Naive thymus-derived CD4-positive, alpha-beta T cell (primary cell): ENCODE data around the gene ZNF266. TPM values are rescaled to one million over a fixed set of nuclear protein-coding genes. Genes with fewer than 3 reads are reported as not detected.

ENCODE experiments used
- ATAC-seq: fragments of 150-1000 bp; cut with Tn5 transposase; 2 replicates; pipeline ENCODE4 v1.10.0; 2021; ENCODE audit warnings: mild to moderate bottlenecking, moderate library complexity
- CTCF ChIA-PET: fragments of 350-600 bp; sonication (Branson Sonifier 250); formaldehyde crosslinking; loops from one replicate; lab custom pipeline; 2021; ENCODE audit warnings: antibody characterized with exemption; lab: Charles Lee
- POLR2A ChIA-PET: fragments of 350-600 bp; sonication (Branson Sonifier 250); formaldehyde crosslinking; loops from one replicate; lab custom pipeline; 2021; ENCODE audit warnings: antibody characterized with exemption, inconsistent platforms; lab: Charles Lee
- DNase-seq, 9 donors: peaks; one replicate each; pipeline versions ENCODE4 v3.0.0 to v3.0.0-alpha.2; 2020 to 2022; ENCODE audit warnings: mixed read lengths in 1 of 9
- H3K27ac ChIP-seq: one replicate; pipeline ENCODE4 v1.7.0; 2013; ENCODE audit warnings: mild to moderate bottlenecking, low read depth, low read length, moderate library complexity
- H3K27me3 ChIP-seq, 2 donors: one replicate each; pipeline ENCODE4 v1.7.0; 2013; ENCODE audit warnings: low read length in 2 of 2, mild to moderate bottlenecking in 2 of 2, moderate library complexity in 2 of 2; ENCODE audit not compliant: control insufficient read depth in 2 of 2, insufficient read depth in 2 of 2
- H3K36me3 ChIP-seq, 3 experiments: 1 replicate in 2 of 3; 2 replicates in 1 of 3; pipeline ENCODE4 v1.7.0; 2013; ENCODE audit warnings: low read length in 3 of 3, mild to moderate bottlenecking in 3 of 3, moderate library complexity in 1 of 3; ENCODE audit not compliant: insufficient read depth in 3 of 3, control insufficient read depth in 2 of 3
- H3K4me1 ChIP-seq, 2 donors: one replicate each; pipeline ENCODE4 v1.7.0; 2013; ENCODE audit warnings: low read length in 2 of 2, mild to moderate bottlenecking in 2 of 2, moderate library complexity in 1 of 2; ENCODE audit not compliant: control insufficient read depth in 2 of 2, insufficient read depth in 2 of 2
- H3K4me3 ChIP-seq: 2 replicates; pipeline ENCODE4 v1.7.0; 2013; ENCODE audit warnings: mild to moderate bottlenecking, low read length
- H3K9me3 ChIP-seq, 3 experiments: 1 replicate in 2 of 3; 2 replicates in 1 of 3; pipeline ENCODE4 v1.7.0; 2013; ENCODE audit warnings: low read length in 3 of 3; ENCODE audit not compliant: control insufficient read depth in 2 of 3
- H3K27ac Mint-ChIP-seq, 9 donors: one replicate each; pipeline ENCODE4 v1.8.0; 2020 to 2022; ENCODE audit warnings: mixed read lengths in 9 of 9, mild to moderate bottlenecking in 8 of 9, moderate library complexity in 5 of 9, inconsistent platforms in 2 of 9
- H3K27me3 Mint-ChIP-seq, 5 donors: one replicate each; pipeline ENCODE4 v1.8.0; 2021 to 2022; ENCODE audit warnings: mixed read lengths in 5 of 5, mild to moderate bottlenecking in 1 of 5
- H3K36me3 Mint-ChIP-seq, 5 donors: one replicate each; pipeline ENCODE4 v1.8.0; 2020 to 2022; ENCODE audit warnings: mixed read lengths in 5 of 5, mild to moderate bottlenecking in 3 of 5, inconsistent platforms in 1 of 5
- H3K4me1 Mint-ChIP-seq, 7 donors: one replicate each; pipeline ENCODE4 v1.8.0; 2020 to 2022; ENCODE audit warnings: mixed read lengths in 7 of 7, mild to moderate bottlenecking in 3 of 7, inconsistent platforms in 1 of 7
- H3K4me3 Mint-ChIP-seq, 10 donors: one replicate each; pipeline ENCODE4 v1.8.0; 2020 to 2022; ENCODE audit warnings: mild to moderate bottlenecking in 10 of 10, mixed read lengths in 10 of 10, moderate library complexity in 6 of 10, inconsistent platforms in 2 of 10
- H3K9me3 Mint-ChIP-seq, 11 donors: one replicate each; pipeline ENCODE4 v1.8.0; 2020 to 2022; ENCODE audit warnings: mixed read lengths in 11 of 11, mild to moderate bottlenecking in 4 of 11, inconsistent platforms in 1 of 11, moderate library complexity in 1 of 11
- intact Hi-C, 2 donors: fragments of 100-400 bp; cut with micrococcal nuclease; formaldehyde crosslinking; loops; one replicate each; pipeline ENCODE4 v1.15.1; 2023
- polyA plus RNA-seq, 2 donors: library from polyadenylated mRNA; unstranded; fragments of 300-500 nt; fragmentation: Illumina TruSeq; gene quantifications; one replicate each; pipeline ENCODE4 v1.2.3, GENCODE V29; 2021
- total RNA-seq, 6 experiments: library from RNA in 5 of 6; stranded (reverse) in 5 of 6; gene quantifications; 1 replicate in 5 of 6; 2 replicates in 1 of 6; pipeline ENCODE4 v1.2.3 and lab custom pipeline; 2021 to 2026

Gene ZNF266
- total and polyA plus RNA-seq, 7 experiments from 2014 or later, result 23.1 to 73.9 (median 44.0) TPM

GRCh38 chr19:9413240-9413954 lies 22.0 kb downstream of the ZNF266 start:
- Histone ChIP-seq H3K9me3 (peaks cover 41 to 96% (median 63%) of the 10 kb centered on the region in 3 experiments), H3K27me3 (no peaks in the 10 kb centered on the region), H3K27ac (no peak overlapping the region), H3K4me1 (no peaks in the 10 kb centered on the region), H3K4me3 (peak overlapping the region; percentile 18), H3K36me3 (peaks cover 39 to 61% (median 49%) of the 10 kb centered on the region in 3 experiments)
- no peak for ATAC-seq
- Mint-ChIP-seq H3K4me3 (no peak overlapping the region), H3K4me1 (no peaks in the 10 kb centered on the region), H3K27ac (no peak overlapping the region), H3K36me3 (peaks cover 31 to 80% (median 61%) of the 10 kb centered on the region in 5 donors), H3K27me3 (no peaks in the 10 kb centered on the region), H3K9me3 (peaks cover 8 to 99% (median 77%) of the 10 kb centered on the region in 11 donors)
- DNase-seq, result no peak
- ChIA-PET CTCF (no interaction called here), POLR2A (no interaction called here)
- intact Hi-C loops, result no loop called here

GRCh38 chr19:9407827-9408226 lies 27.5 kb downstream of the ZNF266 start:
- Histone ChIP-seq H3K36me3 (peaks cover 0 to 16% (median 5%) of the 10 kb centered on the region in 3 experiments), H3K4me1 (peaks cover 0 to 6% of the 10 kb centered on the region in 2 donors), H3K27ac (no peak overlapping the region), H3K4me3 (peak overlapping the region; percentile 54), H3K9me3 (peaks cover 20 to 87% (median 41%) of the 10 kb centered on the region in 3 experiments), H3K27me3 (no peaks in the 10 kb centered on the region)
- Mint-ChIP-seq H3K27me3 (peaks cover 0 to 8% (median 4%) of the 10 kb centered on the region in 5 donors), H3K9me3 (peaks cover 9 to 100% (median 72%) of the 10 kb centered on the region in 11 donors), H3K4me1 (peaks cover 7 to 29% (median 14%) of the 10 kb centered on the region in 7 donors), H3K4me3 (peak overlapping the region; percentile 26 to 90 (median 72)), H3K36me3 (peaks cover 29 to 58% (median 41%) of the 10 kb centered on the region in 5 donors), H3K27ac (peak overlapping the region in 3 of 9 donors; percentile 32 to 65 (median 50))
- CTCF ChIA-PET, result no interaction called here
- intact Hi-C loops, result no loop called here
- DNase-seq, result no peak
- no peak for ATAC-seq
- POLR2A ChIA-PET, result no interaction called here

DNA sequence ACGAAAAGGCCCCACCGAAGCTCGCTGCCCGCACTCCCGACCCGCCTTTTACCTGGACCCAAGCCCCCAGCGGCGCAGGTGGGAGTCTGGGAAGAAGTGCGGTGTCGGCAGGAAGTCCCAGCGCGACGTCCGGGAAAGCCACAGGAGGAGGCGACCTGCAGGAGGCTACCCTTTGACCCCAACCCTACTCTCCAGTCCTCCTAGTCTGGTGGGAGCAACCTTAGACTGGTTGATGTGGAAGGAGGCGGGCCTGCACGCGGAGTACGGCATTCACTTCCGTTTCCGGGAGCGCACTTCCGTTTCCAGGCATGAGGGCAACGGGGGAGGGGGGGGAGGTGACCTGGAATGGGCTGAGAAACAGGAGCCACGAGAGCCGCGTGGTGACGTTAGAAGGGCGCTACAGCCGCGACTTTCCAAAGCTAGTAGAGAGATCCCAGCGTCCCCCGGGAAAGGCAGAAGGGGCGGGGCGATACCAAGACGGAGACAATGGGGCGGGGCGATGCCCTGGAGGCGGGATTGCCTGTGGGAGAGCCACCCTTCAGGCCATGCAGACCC lies 28.5 kb downstream of the ZNF266 start:
- Histone ChIP-seq H3K27ac (no peak overlapping the region), H3K4me3 (peak overlapping the region; percentile 54), H3K4me1 (peaks cover 0 to 6% of the 10 kb centered on the region in 2 donors), H3K36me3 (peaks cover 0 to 11% (median 0%) of the 10 kb centered on the region in 3 experiments), H3K27me3 (no peaks in the 10 kb centered on the region), H3K9me3 (peaks cover 12 to 77% (median 34%) of the 10 kb centered on the region in 3 experiments)
- H3K27me3 Mint-ChIP-seq, result peaks cover 0 to 8% (median 4%) of the 10 kb centered on the region in 5 donors
- ATAC-seq, result peak; percentile 61
- POLR2A ChIA-PET, result interaction anchor here (1.4 kb wide), 1 partner anchor 28 kb away, joined by 3 read pairs; the partner anchor contains the start of gene ZNF266
- peak overlapping the region in 2 of 9 donors; percentile 18 to 60 for H3K27ac Mint-ChIP-seq
- intact Hi-C loops, result no loop called here
- peak overlapping the region; percentile 75 to 90 (median 81) for H3K4me3 Mint-ChIP-seq
- DNase-seq, result peak in 7 of 9 donors; percentile 12 to 47 (median 25)
- peaks cover 9 to 95% (median 63%) of the 10 kb centered on the region in 11 donors for H3K9me3 Mint-ChIP-seq
- H3K4me1 Mint-ChIP-seq, result peaks cover 7 to 29% (median 14%) of the 10 kb centered on the region in 7 donors
- H3K36me3 Mint-ChIP-seq, result peaks cover 29 to 50% (median 34%) of the 10 kb centered on the region in 5 donors
- CTCF ChIA-PET, result no interaction called here

- H3K36me3 Mint-ChIP-seq, result peaks cover 13 to 90% (median 83%) of the 10 kb centered on the region in 5 donors
- ChIA-PET CTCF (no interaction called here), POLR2A (no interaction called here)
- Histone ChIP-seq H3K4me1 (no peaks in the 10 kb centered on the region), H3K4me3 (peak overlapping the region; percentile 18), H3K36me3 (peaks cover 0 to 79% (median 12%) of the 10 kb centered on the region in 3 experiments), H3K9me3 (peaks cover 17 to 86% (median 49%) of the 10 kb centered on the region in 3 experiments), H3K27me3 (no peaks in the 10 kb centered on the region), H3K27ac (no peak overlapping the region)
- no peak overlapping the region for H3K27ac Mint-ChIP-seq
- no peaks in the 10 kb centered on the region for H3K4me1 Mint-ChIP-seq
- ATAC-seq (no peak), DNase-seq (no peak)
- H3K9me3 Mint-ChIP-seq, result peaks cover 14 to 100% (median 73%) of the 10 kb centered on the region in 11 donors
- intact Hi-C loops, result no loop called here
- H3K4me3 Mint-ChIP-seq, result no peak overlapping the region
- H3K27me3 Mint-ChIP-seq, result no peaks in the 10 kb centered on the region
Observed at GRCh38 chr19:9381361-9381785, 54.0 kb downstream of the ZNF266 start.

GRCh38 chr19:9370738-9371619 lies 64.4 kb downstream of the ZNF266 start:
- Histone ChIP-seq H3K36me3 (no peaks in the 10 kb centered on the region), H3K9me3 (peaks cover 0 to 55% (median 6%) of the 10 kb centered on the region in 3 experiments), H3K4me1 (no peaks in the 10 kb centered on the region), H3K4me3 (no peak overlapping the region), H3K27me3 (no peaks in the 10 kb centered on the region), H3K27ac (no peak overlapping the region)
- peaks cover 0 to 81% (median 62%) of the 10 kb centered on the region in 5 donors for H3K36me3 Mint-ChIP-seq
- no peaks in the 10 kb centered on the region for H3K27me3 Mint-ChIP-seq
- intact Hi-C loops, result no loop called here
- H3K4me1 Mint-ChIP-seq, result no peaks in the 10 kb centered on the region
- DNase-seq (no peak), ATAC-seq (no peak)
- H3K27ac Mint-ChIP-seq, result no peak overlapping the region
- POLR2A ChIA-PET, result no interaction called here
- H3K4me3 Mint-ChIP-seq, result no peak overlapping the region
- CTCF ChIA-PET, result no interaction called here
- H3K9me3 Mint-ChIP-seq, result peaks cover 9 to 97% (median 57%) of the 10 kb centered on the region in 11 donors

- H3K36me3 Mint-ChIP-seq, result peaks cover 14 to 49% (median 43%) of the 10 kb centered on the region in 5 donors
Observed at GRCh38 chr19:9362905-9363304, 72.5 kb downstream of the ZNF266 start, which contains the start of gene ZNF177. Gene ZNF177 (plus strand): TSS chr19:9363013. CDS start chr19:9378312, 15,299 bp downstream.

More at GRCh38 chr19:9362905-9363304, 72.5 kb downstream of the ZNF266 start, which contains the start of gene ZNF177:
- no peak within 1 kb of the TSS for H3K27ac ChIP-seq
- H3K9me3 ChIP-seq, result peaks cover 0 to 70% (median 7%) of the 10 kb centered on the region in 3 experiments
- H3K27ac Mint-ChIP-seq, result no peak within 1 kb of the TSS
- ChIA-PET POLR2A (no interaction called here), CTCF (no interaction called here)
- intact Hi-C loops, result no loop called here
- H3K36me3 ChIP-seq, result no peaks in the 10 kb centered on the region
- peaks cover 16 to 97% (median 57%) of the 10 kb centered on the region in 11 donors for H3K9me3 Mint-ChIP-seq
- DNase-seq (no peak), ATAC-seq (no peak)
- H3K27me3 ChIP-seq, result peaks cover 0 to 5% of the 10 kb centered on the region in 2 donors
- no peak within 1 kb of the TSS for H3K4me3 ChIP-seq
- H3K4me1 Mint-ChIP-seq, result peaks cover 0 to 12% (median 4%) of the 10 kb centered on the region in 7 donors
- H3K27me3 Mint-ChIP-seq, result peaks cover 0 to 14% (median 9%) of the 10 kb centered on the region in 5 donors
- no peaks in the 10 kb centered on the region for H3K4me1 ChIP-seq
- H3K4me3 Mint-ChIP-seq, result peak within 1 kb of the TSS in 6 of 10 donors; percentile 6 to 58 (median 38)
